Osteoblast (primary cell): ENCODE results near the gene ZBED2. TPM values are rescaled to one million over a fixed set of nuclear protein-coding genes. Genes with fewer than 3 reads are reported as not detected.

Experiments
- DNase-seq: peaks from one replicate; pipeline ENCODE4 v3.0.0; 2011; ENCODE audit warnings: low spot score, mixed read lengths; ENCODE audit not compliant: insufficient read length; ENCODE audit errors: missing footprints
- H2AFZ ChIP-seq: 2 replicates; pipeline ENCODE4 v1.6.0; 2011; ENCODE audit warnings: mild to moderate bottlenecking, low read length
- H3K27ac ChIP-seq: 2 replicates; pipeline ENCODE4 v1.5.1; 2011; ENCODE audit warnings: mild to moderate bottlenecking, low read depth, low read length, moderate library complexity
- H3K27me3 ChIP-seq: 2 replicates; pipeline ENCODE4 v1.6.0; 2012; ENCODE audit warnings: mild to moderate bottlenecking, control low read depth, inconsistent platforms, low read length, moderate library complexity; ENCODE audit not compliant: insufficient read depth
- H3K36me3 ChIP-seq: 2 replicates; pipeline ENCODE4 v1.5.1; 2011; ENCODE audit warnings: mild to moderate bottlenecking, low read length, control low read depth, moderate library complexity; ENCODE audit not compliant: insufficient read depth
- H3K4me1 ChIP-seq: 2 replicates; pipeline ENCODE4 v1.5.1; 2011; ENCODE audit warnings: mild to moderate bottlenecking, low read length, control low read depth, moderate library complexity; ENCODE audit not compliant: insufficient read depth
- H3K4me2 ChIP-seq: 2 replicates; pipeline ENCODE4 v1.6.0; 2011; ENCODE audit warnings: mild to moderate bottlenecking, low read length; ENCODE audit not compliant: insufficient read depth
- H3K4me3 ChIP-seq: fragments of 200-600 bp; sonication (generic); 3 replicates; pipeline ENCODE4 v1.5.1; 2012; ENCODE audit warnings: mild to moderate bottlenecking, low read length, inconsistent platforms; ENCODE audit not compliant: insufficient read depth
- H3K79me2 ChIP-seq: 2 replicates; pipeline ENCODE4 v1.6.0; 2012; ENCODE audit warnings: mild to moderate bottlenecking, low read length, control low read depth, inconsistent platforms; ENCODE audit not compliant: insufficient read depth
- H3K9me3 ChIP-seq: 2 replicates; pipeline ENCODE4 v1.5.1; 2011; ENCODE audit warnings: low read depth, low read length, control low read depth
- H4K20me1 ChIP-seq: 2 replicates; pipeline ENCODE4 v1.6.0; 2012; ENCODE audit warnings: mild to moderate bottlenecking, low read length, control low read depth; ENCODE audit not compliant: insufficient read depth
- total RNA-seq: library from RNA; depleted of rRNA; stranded (reverse); fragments of >200 nt; gene quantifications from 2 replicates; pipeline ENCODE4 v1.2.3, GENCODE V29; 2012
- TF ChIP-seq, protein P1 (sequence below): IDR thresholded peaks from 2 replicates; pipeline ENCODE4 v1.5.1; 2011; ENCODE audit warnings: mild to moderate bottlenecking, low read depth, low read length, moderate library complexity; ENCODE audit errors: extremely low read depth

Gene ZBED2
- total RNA-seq, 1 donor: under 0.01 TPM

DNA sequence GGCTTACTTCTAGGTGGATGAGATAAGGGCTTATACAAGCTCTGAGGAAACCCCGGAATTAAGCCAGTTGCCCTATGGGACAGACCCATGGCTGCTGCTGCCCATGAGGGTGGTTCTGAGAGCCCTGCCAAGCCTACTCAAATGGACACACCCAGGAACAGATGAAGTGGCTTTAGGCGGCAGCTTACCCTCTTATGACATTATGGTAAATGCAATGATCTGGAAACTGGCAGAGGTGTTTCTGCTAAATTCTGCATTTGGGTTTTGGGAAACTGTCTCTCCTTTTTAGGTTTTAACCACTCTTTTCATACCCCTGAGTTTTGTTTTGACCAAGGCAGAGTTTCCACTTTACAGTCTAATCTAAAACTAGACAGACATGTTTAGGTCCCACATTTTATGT is 9.0 kb upstream of the ZBED2 start:
- peaks cover 15% of the 10 kb centered on the region for H3K4me1 ChIP-seq
- H3K79me2 ChIP-seq: no peaks in the 10 kb centered on the region
- H3K4me3 ChIP-seq: no peak overlapping the region
- no peaks in the 10 kb centered on the region for H3K27me3 ChIP-seq
- peak; percentile 36 for DNase-seq
- no peak overlapping the region for H2AFZ ChIP-seq
- H4K20me1 ChIP-seq: no peaks in the 10 kb centered on the region
- no peaks in the 10 kb centered on the region for H3K36me3 ChIP-seq
- H3K4me2 ChIP-seq: no peak overlapping the region
- H3K27ac ChIP-seq: no peak overlapping the region
- no peaks in the 10 kb centered on the region for H3K9me3 ChIP-seq
- TF ChIP-seq, protein P1, sequence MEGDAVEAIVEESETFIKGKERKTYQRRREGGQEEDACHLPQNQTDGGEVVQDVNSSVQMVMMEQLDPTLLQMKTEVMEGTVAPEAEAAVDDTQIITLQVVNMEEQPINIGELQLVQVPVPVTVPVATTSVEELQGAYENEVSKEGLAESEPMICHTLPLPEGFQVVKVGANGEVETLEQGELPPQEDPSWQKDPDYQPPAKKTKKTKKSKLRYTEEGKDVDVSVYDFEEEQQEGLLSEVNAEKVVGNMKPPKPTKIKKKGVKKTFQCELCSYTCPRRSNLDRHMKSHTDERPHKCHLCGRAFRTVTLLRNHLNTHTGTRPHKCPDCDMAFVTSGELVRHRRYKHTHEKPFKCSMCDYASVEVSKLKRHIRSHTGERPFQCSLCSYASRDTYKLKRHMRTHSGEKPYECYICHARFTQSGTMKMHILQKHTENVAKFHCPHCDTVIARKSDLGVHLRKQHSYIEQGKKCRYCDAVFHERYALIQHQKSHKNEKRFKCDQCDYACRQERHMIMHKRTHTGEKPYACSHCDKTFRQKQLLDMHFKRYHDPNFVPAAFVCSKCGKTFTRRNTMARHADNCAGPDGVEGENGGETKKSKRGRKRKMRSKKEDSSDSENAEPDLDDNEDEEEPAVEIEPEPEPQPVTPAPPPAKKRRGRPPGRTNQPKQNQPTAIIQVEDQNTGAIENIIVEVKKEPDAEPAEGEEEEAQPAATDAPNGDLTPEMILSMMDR: no peak

DNA sequence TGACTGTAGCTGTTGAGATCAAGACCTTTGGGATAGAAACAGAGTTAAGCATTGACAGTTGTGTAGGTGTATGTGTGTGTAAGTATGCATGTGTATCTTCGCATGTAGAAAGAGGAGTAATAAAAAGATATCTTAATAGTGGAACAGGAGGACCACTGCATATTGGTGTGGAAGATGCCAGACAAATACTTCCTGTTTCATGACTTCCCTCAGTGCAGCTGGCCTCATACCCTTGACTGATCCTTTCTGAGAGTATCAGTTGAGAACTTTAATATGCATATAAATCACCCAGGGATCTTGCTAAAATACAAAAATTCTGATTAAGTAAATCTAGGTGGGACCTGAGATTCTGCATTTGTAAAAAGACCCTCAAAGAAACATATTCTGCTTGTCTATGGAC is 8.5 kb upstream of the ZBED2 start:
- Histone ChIP-seq H3K27me3 (no peaks in the 10 kb centered on the region), H4K20me1 (no peaks in the 10 kb centered on the region), H2AFZ (no peak overlapping the region), H3K79me2 (no peaks in the 10 kb centered on the region), H3K9me3 (no peaks in the 10 kb centered on the region), H3K27ac (no peak overlapping the region), H3K4me2 (no peak overlapping the region), H3K36me3 (no peaks in the 10 kb centered on the region), H3K4me1 (peaks cover 15% of the 10 kb centered on the region), H3K4me3 (no peak overlapping the region)
- TF ChIP-seq, protein P1: no peak
- DNase-seq: no peak

DNA sequence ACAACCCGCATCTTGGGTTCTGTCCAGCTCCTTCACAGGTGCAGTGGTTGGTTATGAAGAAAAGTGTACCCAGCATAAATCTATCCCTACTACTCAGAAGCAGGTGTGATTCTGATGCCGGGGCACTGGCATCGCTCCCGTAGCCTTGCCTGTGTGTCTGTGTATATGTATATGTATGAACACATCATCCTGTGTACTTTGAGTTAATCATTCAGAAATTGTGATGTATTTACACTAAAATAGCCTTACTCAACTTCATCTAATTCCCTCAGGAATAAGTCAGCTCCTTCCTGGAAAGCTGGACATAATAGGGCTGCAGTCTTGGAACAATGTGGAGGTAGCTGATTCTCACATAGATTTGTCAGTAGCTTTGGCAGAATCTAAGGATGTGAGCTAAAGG is 6.7 kb upstream of the ZBED2 start:
- H3K36me3 ChIP-seq: no peaks in the 10 kb centered on the region
- no peak overlapping the region for H3K4me3 ChIP-seq
- no peaks in the 10 kb centered on the region for H3K27me3 ChIP-seq
- no peak for DNase-seq
- H4K20me1 ChIP-seq: no peaks in the 10 kb centered on the region
- H2AFZ ChIP-seq: no peak overlapping the region
- H3K4me2 ChIP-seq: no peak overlapping the region
- H3K27ac ChIP-seq: no peak overlapping the region
- no peaks in the 10 kb centered on the region for H3K9me3 ChIP-seq
- TF ChIP-seq, protein P1: no peak
- H3K79me2 ChIP-seq: no peaks in the 10 kb centered on the region
- H3K4me1 ChIP-seq: peaks cover 19% of the 10 kb centered on the region

DNA sequence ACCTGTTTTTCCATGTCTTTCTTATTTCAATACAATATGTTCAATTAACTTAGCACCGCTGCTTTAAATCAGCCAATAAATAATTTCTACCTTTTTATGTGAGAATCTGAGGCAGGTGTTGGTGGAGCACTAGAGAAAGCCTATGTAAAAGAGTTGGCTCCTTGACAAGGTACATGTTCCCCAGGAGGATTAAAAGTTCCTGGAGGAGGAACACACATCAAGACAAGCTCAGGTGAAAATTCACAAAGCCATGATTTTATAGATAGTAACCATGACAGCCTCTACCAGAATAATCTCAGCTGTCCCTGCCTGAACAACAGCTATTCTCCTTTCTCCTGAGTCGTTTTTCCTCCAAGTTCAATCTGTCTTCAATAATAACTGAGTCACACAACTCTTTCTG is 3.4 kb upstream of the ZBED2 start:
- no peaks in the 10 kb centered on the region for H3K27me3 ChIP-seq
- peak; percentile 44 for DNase-seq
- H3K4me3 ChIP-seq: no peak overlapping the region
- no peaks in the 10 kb centered on the region for H4K20me1 ChIP-seq
- no peaks in the 10 kb centered on the region for H3K79me2 ChIP-seq
- TF ChIP-seq, protein P1: no peak
- no peak overlapping the region for H3K27ac ChIP-seq
- H3K9me3 ChIP-seq: no peaks in the 10 kb centered on the region
- H2AFZ ChIP-seq: no peak overlapping the region
- H3K36me3 ChIP-seq: no peaks in the 10 kb centered on the region
- H3K4me2 ChIP-seq: no peak overlapping the region
- H3K4me1 ChIP-seq: peaks cover 28% of the 10 kb centered on the region
